CD14-positive monocyte (primary cell): ENCODE data around the gene PAM. TPM values are rescaled to one million over a fixed set of nuclear protein-coding genes. Genes with fewer than 3 reads are reported as not detected.

Experiments used
- DNase-seq, 3 donors: peaks; one replicate each; pipeline ENCODE4 v3.0.0-alpha.2; 2011 to 2022
- H2AFZ ChIP-seq: 2 replicates; pipeline ENCODE4 v1.6.0; 2012; ENCODE audit warnings: mild to moderate bottlenecking, low read depth, low read length, inconsistent platforms; ENCODE audit not compliant: insufficient read depth, poor library complexity, severe bottlenecking
- H3K27ac ChIP-seq, 2 donors: 1 replicate in 1 of 2; 2 replicates in 1 of 2; pipeline ENCODE4 v1.5.1; 2012 to 2013; ENCODE audit warnings: low read length in 2 of 2, control low read depth in 1 of 2, inconsistent platforms in 1 of 2, low read depth in 1 of 2, mild to moderate bottlenecking in 1 of 2
- H3K27me3 ChIP-seq, 2 donors: one replicate each; pipeline versions ENCODE4 v1.6.0 to v1.6.1; 2011 to 2013; ENCODE audit warnings: low read length in 2 of 2; ENCODE audit not compliant: control insufficient read depth in 2 of 2, insufficient read depth in 2 of 2
- H3K36me3 ChIP-seq, 2 donors: replicated peaks in 1 of 2; 1 replicate in 1 of 2; 2 replicates in 1 of 2; pipeline versions ENCODE4 v1.5.1 to v1.6.1; 2012 to 2013; ENCODE audit warnings: low read length in 2 of 2, control low read depth in 1 of 2, inconsistent platforms in 1 of 2, mild to moderate bottlenecking in 1 of 2; ENCODE audit not compliant: insufficient read depth in 2 of 2, control insufficient read depth in 1 of 2
- H3K4me1 ChIP-seq, 2 donors: 1 replicate in 1 of 2; 2 replicates in 1 of 2; pipeline versions ENCODE4 v1.5.1 to v1.6.1; 2012 to 2013; ENCODE audit warnings: low read length in 2 of 2, control low read depth in 1 of 2, inconsistent platforms in 1 of 2, mild to moderate bottlenecking in 1 of 2, moderate library complexity in 1 of 2; ENCODE audit not compliant: insufficient read depth in 2 of 2, control insufficient read depth in 1 of 2
- H3K4me2 ChIP-seq: replicated peaks from 2 replicates; pipeline ENCODE3; 2012; ENCODE audit warnings: low read length, moderate library complexity, mild to moderate bottlenecking; ENCODE audit not compliant: poor library complexity, severe bottlenecking; ENCODE audit errors: extremely low read depth
- H3K4me3 ChIP-seq, 3 experiments: fragments of 200-600 bp in 1 of 3; sonication (generic) in 1 of 3; replicated peaks in 1 of 3; 1 replicate in 2 of 3; 2 replicates in 1 of 3; pipeline ENCODE4 v1.5.1; 2011 to 2013; ENCODE audit warnings: low read length in 3 of 3, mild to moderate bottlenecking in 3 of 3, control low read depth in 2 of 3, low read depth in 2 of 3, inconsistent platforms in 1 of 3, moderate library complexity in 1 of 3
- H3K79me2 ChIP-seq: 2 replicates; pipeline ENCODE4 v1.6.0; 2012; ENCODE audit warnings: mild to moderate bottlenecking, control low read depth, inconsistent platforms, low read length, moderate library complexity; ENCODE audit not compliant: insufficient read depth
- H3K9ac ChIP-seq: 2 replicates; pipeline ENCODE4 v1.6.0; 2017; ENCODE audit warnings: low read length, mild to moderate bottlenecking; ENCODE audit not compliant: insufficient read depth, poor library complexity, severe bottlenecking
- H3K9me3 ChIP-seq, 2 donors: replicated peaks in 1 of 2; 1 replicate in 1 of 2; 2 replicates in 1 of 2; pipeline versions ENCODE4 v1.5.1 to v1.6.1; 2012 to 2013; ENCODE audit warnings: low read length in 2 of 2, control low read depth in 1 of 2; ENCODE audit not compliant: control insufficient read depth in 1 of 2, insufficient read depth in 1 of 2
- H4K20me1 ChIP-seq: 2 replicates; pipeline ENCODE4 v1.6.0; 2012; ENCODE audit warnings: mild to moderate bottlenecking, low read length, control low read depth, moderate library complexity; ENCODE audit not compliant: insufficient read depth
- H3K27ac Mint-ChIP-seq, 7 donors: one replicate each; pipeline ENCODE4 v1.8.0; 2020; ENCODE audit warnings: mild to moderate bottlenecking in 7 of 7, mixed read lengths in 7 of 7, moderate library complexity in 6 of 7, inconsistent platforms in 2 of 7
- H3K27me3 Mint-ChIP-seq, 3 donors: one replicate each; pipeline ENCODE4 v1.8.0; 2021 to 2022; ENCODE audit warnings: low read depth in 3 of 3, mild to moderate bottlenecking in 3 of 3, mixed read lengths in 3 of 3, moderate library complexity in 3 of 3, inconsistent platforms in 1 of 3
- H3K36me3 Mint-ChIP-seq, 2 donors: one replicate each; pipeline ENCODE4 v1.8.0; 2020; ENCODE audit warnings: mixed read lengths in 2 of 2, inconsistent platforms in 1 of 2, mild to moderate bottlenecking in 1 of 2
- H3K4me1 Mint-ChIP-seq: one replicate; pipeline ENCODE4 v1.8.0; 2020; ENCODE audit warnings: mild to moderate bottlenecking, mixed read lengths
- H3K4me3 Mint-ChIP-seq, 2 donors: one replicate each; pipeline ENCODE4 v1.8.0; 2020; ENCODE audit warnings: mild to moderate bottlenecking in 2 of 2, mixed read lengths in 2 of 2, moderate library complexity in 1 of 2
- H3K9me3 Mint-ChIP-seq, 7 donors: one replicate each; pipeline ENCODE4 v1.8.0; 2020 to 2022; ENCODE audit warnings: mixed read lengths in 7 of 7, mild to moderate bottlenecking in 6 of 7, moderate library complexity in 6 of 7, inconsistent platforms in 2 of 7
- WGBS: methylation state at CpG from one replicate; pipeline ENCODE4 v1.1.5; 2013; ENCODE audit warnings: missing lambda C conversion rate; ENCODE audit not compliant: insufficient coverage; 5-methylcytosine and 5-hydroxymethylcytosine counted together
- intact Hi-C, 2 donors: fragments of 100-400 bp; cut with micrococcal nuclease; formaldehyde crosslinking; loops; one replicate each; pipeline versions ENCODE4 v1.15.0 to v1.15.1; 2023
- polyA plus RNA-seq, 3 donors: library from polyadenylated mRNA; depleted of rRNA in 1 of 3; unstranded in 2 of 3; stranded (reverse) in 1 of 3; fragments of 300-500 nt in 2 of 3; fragments of >200 nt in 1 of 3; fragmentation: Illumina TruSeq in 2 of 3; gene quantifications; 1 replicate in 2 of 3; 2 replicates in 1 of 3; pipeline ENCODE4 v1.2.3, GENCODE V29; 2012 to 2021
- TF ChIP-seq, protein P1 (sequence below): fragments of 200-600 bp; IDR thresholded peaks from one replicate; pipeline ENCODE4 v1.8.0; 2022; ENCODE audit warnings: antibody characterized with exemption, mild to moderate bottlenecking

The PAM gene
- polyA plus RNA-seq, 3 donors, result 11.8 to 27.4 (median 12.8) TPM

DNA sequence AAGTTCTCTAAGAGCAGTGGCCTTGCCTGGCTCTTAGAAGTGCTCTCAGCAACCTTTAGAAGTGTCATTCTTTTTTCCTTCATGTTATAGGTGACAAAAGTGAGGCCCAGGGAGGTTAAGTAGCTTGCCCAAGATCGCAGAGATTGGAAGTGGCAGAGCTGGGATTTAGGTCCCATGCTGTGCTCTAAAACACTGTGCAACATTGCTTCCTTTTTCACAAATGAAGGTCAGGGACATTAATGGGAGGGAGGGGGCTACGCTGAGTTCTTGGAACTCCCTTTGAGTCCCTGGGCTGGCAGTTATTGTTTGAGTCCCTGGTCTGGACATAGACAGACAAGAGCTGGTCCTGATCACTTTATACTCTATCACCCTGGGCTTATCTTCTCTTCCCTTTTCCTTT is 45.3 kb downstream of the PAM start:
- no peaks in the 10 kb centered on the region for H3K79me2 ChIP-seq
- no peaks in the 10 kb centered on the region for H3K9me3 ChIP-seq
- H3K4me3 Mint-ChIP-seq, result no peak overlapping the region
- no peak overlapping the region for H3K27ac Mint-ChIP-seq
- intact Hi-C loops, result no loop called here
- H3K36me3 ChIP-seq, result no peaks in the 10 kb centered on the region
- H3K27me3 ChIP-seq, result no peaks in the 10 kb centered on the region
- H3K4me1 ChIP-seq, result peaks cover 5 to 14% of the 10 kb centered on the region in 2 donors
- peaks cover 0 to 4% (median 0%) of the 10 kb centered on the region in 7 donors for H3K9me3 Mint-ChIP-seq
- no peak overlapping the region for H3K4me2 ChIP-seq
- H3K27me3 Mint-ChIP-seq, result peaks cover 0 to 5% (median 1%) of the 10 kb centered on the region in 3 donors
- no peak overlapping the region for H3K9ac ChIP-seq
- H3K27ac ChIP-seq, result no peak overlapping the region
- peaks cover 0 to 3% of the 10 kb centered on the region in 2 donors for H3K36me3 Mint-ChIP-seq
- peaks cover 27% of the 10 kb centered on the region for H3K4me1 Mint-ChIP-seq
- no peaks in the 10 kb centered on the region for H4K20me1 ChIP-seq
- no peak overlapping the region for H2AFZ ChIP-seq
- no peak overlapping the region for H3K4me3 ChIP-seq
- TF ChIP-seq, protein P1, sequence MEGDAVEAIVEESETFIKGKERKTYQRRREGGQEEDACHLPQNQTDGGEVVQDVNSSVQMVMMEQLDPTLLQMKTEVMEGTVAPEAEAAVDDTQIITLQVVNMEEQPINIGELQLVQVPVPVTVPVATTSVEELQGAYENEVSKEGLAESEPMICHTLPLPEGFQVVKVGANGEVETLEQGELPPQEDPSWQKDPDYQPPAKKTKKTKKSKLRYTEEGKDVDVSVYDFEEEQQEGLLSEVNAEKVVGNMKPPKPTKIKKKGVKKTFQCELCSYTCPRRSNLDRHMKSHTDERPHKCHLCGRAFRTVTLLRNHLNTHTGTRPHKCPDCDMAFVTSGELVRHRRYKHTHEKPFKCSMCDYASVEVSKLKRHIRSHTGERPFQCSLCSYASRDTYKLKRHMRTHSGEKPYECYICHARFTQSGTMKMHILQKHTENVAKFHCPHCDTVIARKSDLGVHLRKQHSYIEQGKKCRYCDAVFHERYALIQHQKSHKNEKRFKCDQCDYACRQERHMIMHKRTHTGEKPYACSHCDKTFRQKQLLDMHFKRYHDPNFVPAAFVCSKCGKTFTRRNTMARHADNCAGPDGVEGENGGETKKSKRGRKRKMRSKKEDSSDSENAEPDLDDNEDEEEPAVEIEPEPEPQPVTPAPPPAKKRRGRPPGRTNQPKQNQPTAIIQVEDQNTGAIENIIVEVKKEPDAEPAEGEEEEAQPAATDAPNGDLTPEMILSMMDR, result no peak
- WGBS, result 20% methylated on average over 1 of the region's 2 CpGs
- no peak for DNase-seq

DNA sequence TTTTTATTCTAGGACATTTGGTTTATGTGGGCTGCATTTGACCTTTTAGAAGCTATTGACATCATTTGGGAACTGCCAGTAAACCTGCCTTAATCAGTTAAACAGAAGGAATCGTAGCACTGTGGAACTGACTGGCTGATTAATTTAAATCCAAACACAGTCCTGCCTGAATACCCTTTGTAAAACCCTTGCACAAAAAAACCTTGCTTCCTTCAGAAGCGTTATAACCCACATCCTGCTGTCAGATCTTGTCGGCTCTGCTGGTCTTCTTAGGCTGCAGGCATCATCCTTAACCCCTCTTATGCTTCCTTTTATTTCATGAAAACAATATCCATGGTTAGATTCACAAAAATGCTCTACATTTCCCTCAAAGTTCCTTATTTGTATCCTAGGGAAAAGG is 46.3 kb downstream of the PAM start:
- Histone ChIP-seq H3K9ac (no peak overlapping the region), H3K27ac (no peak overlapping the region), H3K4me3 (no peak overlapping the region), H3K79me2 (no peaks in the 10 kb centered on the region), H3K36me3 (no peaks in the 10 kb centered on the region), H3K4me2 (no peak overlapping the region), H2AFZ (no peak overlapping the region), H3K9me3 (no peaks in the 10 kb centered on the region), H4K20me1 (no peaks in the 10 kb centered on the region), H3K27me3 (no peaks in the 10 kb centered on the region), H3K4me1 (peaks cover 5 to 14% of the 10 kb centered on the region in 2 donors)
- intact Hi-C loops, result no loop called here
- Mint-ChIP-seq H3K27me3 (peaks cover 0 to 5% (median 1%) of the 10 kb centered on the region in 3 donors), H3K4me1 (peaks cover 27% of the 10 kb centered on the region), H3K36me3 (peaks cover 0 to 4% of the 10 kb centered on the region in 2 donors), H3K27ac (no peak overlapping the region), H3K4me3 (no peak overlapping the region), H3K9me3 (peaks cover 0 to 4% (median 0%) of the 10 kb centered on the region in 7 donors)
- TF ChIP-seq, protein P1, result no peak
- WGBS, result 0% methylated on average over 2 of the region's 3 CpGs
- no peak for DNase-seq
